NCI-H226 (cell line): ENCODE data around the gene CYP4V2.

Source experiments
- DNase-seq: peaks from one replicate; pipeline ENCODE4 v3.0.0-alpha.2; 2015

Gene CYP4V2

GRCh38 chr4:186190581-186191199 is 677 bp upstream of the CYP4V2 start:
- DNase-seq = no peak

GRCh38 chr4:186192066-186192612 is 772 bp downstream of the CYP4V2 start:
- no peak for DNase-seq

- no peak for DNase-seq
Measured at GRCh38 chr4:186193851-186194250, 2.5 kb downstream of the CYP4V2 start.

GRCh38 chr4:186196063-186196462 is 4.7 kb downstream of the CYP4V2 start:
- DNase-seq = no peak

GRCh38 chr4:186200516-186200915 is 9.1 kb downstream of the CYP4V2 start:
- no peak for DNase-seq

- no peak for DNase-seq
Measured at GRCh38 chr4:186201010-186201409, 9.6 kb downstream of the CYP4V2 start.

GRCh38 chr4:186201535-186202230 is 10.3 kb downstream of the CYP4V2 start:
- no peak for DNase-seq

- no peak for DNase-seq
Measured at GRCh38 chr4:186202490-186203140, 11.2 kb downstream of the CYP4V2 start.

- no peak for DNase-seq
Measured at GRCh38 chr4:186203406-186203805, 12.0 kb downstream of the CYP4V2 start.

GRCh38 chr4:186204103-186204559 is 12.8 kb downstream of the CYP4V2 start:
- DNase-seq = no peak

GRCh38 chr4:186204686-186205085 is 13.3 kb downstream of the CYP4V2 start:
- no peak for DNase-seq

- DNase-seq = no peak
Measured at GRCh38 chr4:186205156-186205555, 13.8 kb downstream of the CYP4V2 start.

GRCh38 chr4:186216465-186217024 is 25.2 kb downstream of the CYP4V2 start:
- no peak for DNase-seq

- no peak for DNase-seq
Measured at GRCh38 chr4:186217733-186218293, 26.4 kb downstream of the CYP4V2 start.

GRCh38 chr4:186221624-186222023 is 30.3 kb downstream of the CYP4V2 start:
- DNase-seq = no peak

- DNase-seq = no peak
Measured at GRCh38 chr4:186225848-186226247, 34.5 kb downstream of the CYP4V2 start.

- DNase-seq = no peak
Measured at GRCh38 chr4:186226521-186227189, 35.3 kb downstream of the CYP4V2 start.

GRCh38 chr4:186227221-186227620 is 35.9 kb downstream of the CYP4V2 start, which contains the start of gene KLKB1:
TSS of gene KLKB1 (plus strand) at chr4:186227507. CDS start at chr4:186228196, 689 bp downstream.
- no peak for DNase-seq

- DNase-seq = no peak
Measured at GRCh38 chr4:186227744-186228513, 36.6 kb downstream of the CYP4V2 start.

GRCh38 chr4:186228514-186228894 is 37.1 kb downstream of the CYP4V2 start:
- DNase-seq = no peak

GRCh38 chr4:186234367-186234766 is 43.0 kb downstream of the CYP4V2 start:
- no peak for DNase-seq

GRCh38 chr4:186236126-186236525 is 44.8 kb downstream of the CYP4V2 start:
- DNase-seq = no peak
